ENCODE data around the gene FMOD.

DNA sequence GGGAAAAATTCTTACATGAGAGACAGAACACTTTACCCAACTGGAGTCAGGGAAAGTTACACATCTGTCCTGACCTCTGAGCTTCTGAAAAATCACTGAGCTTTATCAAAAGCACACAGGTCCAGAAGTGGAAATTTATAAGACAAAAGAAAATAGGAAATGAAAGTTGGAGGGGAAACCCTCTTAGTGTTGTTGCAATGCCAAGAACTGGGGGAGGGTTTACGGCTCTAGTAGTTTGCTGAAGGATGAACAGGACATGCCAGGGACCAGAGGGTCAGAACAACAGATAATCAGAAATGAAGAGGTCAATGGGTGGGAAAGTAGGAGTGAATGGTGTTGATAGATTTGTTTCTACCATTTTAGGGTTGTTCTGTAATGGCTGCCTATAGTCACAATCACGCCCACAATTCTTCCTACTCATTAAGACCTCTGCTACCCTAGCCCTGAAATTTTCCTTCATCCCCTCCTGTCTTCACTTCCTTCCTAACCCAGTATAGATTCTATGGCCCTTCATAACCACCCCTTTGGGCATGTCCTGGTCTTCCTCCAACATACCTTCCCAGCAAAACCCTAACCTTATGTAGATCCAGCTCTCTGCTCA lies 30.3 kb upstream of the FMOD start:
- TF ChIP-seq GATA3 (IDR thresholded peaks at IDR 0.05; ENCODE audit: low read depth, low read length) (no peak), GATA2 (IDR thresholded peaks at IDR 0.05; ENCODE audit: low read depth, low read length) (no peak)

All from SH-SY5Y (cell line).